ENCODE results near the gene SIRT1. TPM values are rescaled to one million over a fixed set of nuclear protein-coding genes. Genes with fewer than 3 reads are reported as not detected.

The SIRT1 gene
- total and polyA plus RNA-seq, 2 of the 8 experiments (the other 6 are each of a cell fraction or from before 2014, with no cell fraction given): 22.6 to 70.9 TPM

- TF ChIP-seq CTCF (IDR thresholded peaks at IDR 0.05; ENCODE audit: control extremely low read depth in 1 of 3, insufficient read depth in 1 of 3, low read depth in 1 of 3, low read length in 3 of 3): no peak
- TF ChIP-seq SIN3A (conservative IDR thresholded peaks at IDR 0.05 in 1 of 2, IDR thresholded peaks at IDR 0.05 in 1 of 2; ENCODE audit: low read depth in 1 of 2, low read length in 2 of 2): no peak
- TF ChIP-seq SP1 (IDR thresholded peaks at IDR 0.05; ENCODE audit: low read depth, low read length): no peak
- no peak for TF ChIP-seq CHD1 (IDR thresholded peaks at IDR 0.05; ENCODE audit: low read depth, low read length)
- TF ChIP-seq EP300 (IDR thresholded peaks at IDR 0.05; ENCODE audit: borderline replicate concordance in 1 of 2, low read depth in 2 of 2, low read length in 2 of 2): no peak
Measured at GRCh38 chr10:67858971-67859370, 25.5 kb upstream of the SIRT1 start (continued).

Data from H1 (cell line).